ENCODE results near the gene TMEM163.

DNA sequence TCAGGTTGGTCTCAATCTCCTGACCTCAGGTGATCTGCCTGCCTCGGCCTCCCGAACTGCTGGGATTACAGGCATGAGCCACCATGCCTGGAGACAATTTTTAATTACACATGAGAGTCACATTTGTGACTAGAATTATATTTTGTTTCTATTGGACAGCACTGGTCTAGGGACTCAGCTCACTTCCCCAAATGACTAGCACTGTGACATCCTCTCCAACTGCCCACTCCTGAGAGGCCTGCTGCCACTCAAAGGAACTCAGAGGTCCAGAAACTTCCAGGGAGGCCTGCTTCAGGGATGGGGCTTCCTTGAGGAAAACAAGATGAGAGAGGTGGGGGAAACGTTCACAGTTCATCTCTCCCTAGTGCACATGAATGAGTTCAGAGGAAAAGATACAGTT is 29.5 kb downstream of the TMEM163 start:
- TF ChIP-seq POLR2AphosphoS5 (IDR thresholded peaks at IDR 0.05; ENCODE audit: low read depth, low read length) (no peak), TAF1 (IDR thresholded peaks at IDR 0.05; ENCODE audit: low read depth, low read length) (no peak), SPI1 (IDR thresholded peaks at IDR 0.05; ENCODE audit: low read depth, low read length) (peak; percentile 75), POLR2A (IDR thresholded peaks at IDR 0.05; ENCODE audit: low read depth, low read length) (no peak)
